Ascending aorta (tissue), 2 donors: Measurements from ENCODE around the gene NCAN. TPM values are rescaled to one million over a fixed set of nuclear protein-coding genes. Genes with fewer than 3 reads are reported as not detected.

Experiments
- DNase-seq, 2 donors: peaks; one replicate each; pipeline ENCODE4 v3.0.0-alpha.2; 2019; ENCODE audit warnings: low spot score in 2 of 2
- H3K27ac ChIP-seq, 2 donors: fragments of 200-600 bp; sonication (generic); one replicate each; pipeline ENCODE4 v1.5.1; 2016 to 2017; ENCODE audit warnings: mild to moderate bottlenecking in 1 of 2
- H3K27me3 ChIP-seq: fragments of 200-600 bp; sonication (generic); one replicate; pipeline ENCODE4 v1.5.1; 2017
- H3K36me3 ChIP-seq, 2 donors: fragments of 200-600 bp; sonication (generic); one replicate each; pipeline ENCODE4 v1.5.1; 2016
- H3K4me1 ChIP-seq, 2 donors: fragments of 200-600 bp; sonication (generic); one replicate each; pipeline ENCODE4 v1.5.1; 2016 to 2017; ENCODE audit warnings: mild to moderate bottlenecking in 1 of 2
- H3K4me3 ChIP-seq, 2 donors: fragments of 200-600 bp; sonication (generic); one replicate each; pipeline ENCODE4 v1.5.1; 2016 to 2017; ENCODE audit warnings: mild to moderate bottlenecking in 1 of 2
- H3K9me3 ChIP-seq, 2 donors: fragments of 200-600 bp; sonication (generic); one replicate each; pipeline ENCODE4 v1.5.1; 2016
- intact Hi-C: fragments of 100-400 bp; cut with DNase I; formaldehyde crosslinking; loops from one replicate; pipeline ENCODE4 v1.15.1; 2023
- total RNA-seq: library from RNA; depleted of rRNA; stranded (reverse); fragments of >200 nt; gene quantifications from one replicate; pipeline ENCODE4 v1.1.0, GENCODE V29; 2016
- TF ChIP-seq, protein P1 (sequence below), 3 experiments: fragments of 200-600 bp in 2 of 3; fragments of 450-650 bp in 1 of 3; sonication (generic) in 2 of 3; IDR thresholded peaks; one replicate each; pipeline ENCODE4 v1.5.1; 2016 to 2019; ENCODE audit warnings: antibody characterized with exemption in 3 of 3, mild to moderate bottlenecking in 1 of 3, moderate library complexity in 1 of 3

Gene NCAN
- total RNA-seq, 1 donor from 2014 or later = not detected

DNA sequence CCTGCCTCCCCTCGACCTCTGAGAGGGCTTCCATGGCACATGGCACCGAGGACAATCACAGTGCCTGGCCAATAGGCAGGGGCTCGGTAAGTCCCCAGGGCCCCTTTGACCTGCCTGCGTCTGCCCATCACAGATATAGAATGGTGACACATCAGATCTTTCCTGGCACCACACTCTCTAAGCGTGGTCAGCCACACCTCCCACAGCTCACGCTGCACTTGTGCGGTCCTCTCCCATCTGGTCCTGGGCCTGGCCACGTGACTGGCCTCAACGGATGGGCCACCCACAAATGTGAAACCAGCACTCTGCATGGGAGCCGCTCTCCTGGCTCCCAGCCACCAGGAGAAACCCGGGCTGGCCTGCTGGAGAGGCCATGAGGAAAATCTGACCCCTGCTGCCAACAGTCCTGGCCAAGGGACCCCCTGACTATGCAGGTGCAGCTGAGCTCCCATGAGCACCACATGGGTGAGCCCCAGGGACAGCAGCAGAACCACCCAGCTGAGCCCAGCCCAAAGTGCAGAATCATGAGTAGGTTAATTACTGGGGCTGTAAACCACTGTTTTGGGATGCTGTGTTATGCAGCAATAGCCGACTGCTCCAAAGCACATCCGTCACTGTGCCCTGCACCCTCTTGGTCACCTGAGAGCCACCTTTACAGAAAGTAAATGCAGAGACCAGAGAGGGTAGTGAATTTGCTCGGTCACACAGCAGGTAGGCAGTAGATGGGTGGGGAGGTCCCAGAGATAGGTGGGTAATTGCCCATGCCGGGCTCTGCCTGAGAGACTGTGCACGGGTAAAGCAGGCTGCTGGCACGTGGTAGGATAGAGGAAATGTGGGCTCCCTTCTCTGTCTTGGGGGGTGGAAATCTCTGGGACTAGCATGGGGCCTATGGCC, 32.0 kb upstream of the NCAN start:
- Histone ChIP-seq H3K36me3 (peaks cover 16 to 61% of the 10 kb centered on the region in 2 donors), H3K27ac (no peak overlapping the region), H3K9me3 (no peaks in the 10 kb centered on the region), H3K4me3 (no peak overlapping the region), H3K27me3 (no peaks in the 10 kb centered on the region), H3K4me1 (no peaks in the 10 kb centered on the region)
- DNase-seq = no peak
- TF ChIP-seq, protein P1, sequence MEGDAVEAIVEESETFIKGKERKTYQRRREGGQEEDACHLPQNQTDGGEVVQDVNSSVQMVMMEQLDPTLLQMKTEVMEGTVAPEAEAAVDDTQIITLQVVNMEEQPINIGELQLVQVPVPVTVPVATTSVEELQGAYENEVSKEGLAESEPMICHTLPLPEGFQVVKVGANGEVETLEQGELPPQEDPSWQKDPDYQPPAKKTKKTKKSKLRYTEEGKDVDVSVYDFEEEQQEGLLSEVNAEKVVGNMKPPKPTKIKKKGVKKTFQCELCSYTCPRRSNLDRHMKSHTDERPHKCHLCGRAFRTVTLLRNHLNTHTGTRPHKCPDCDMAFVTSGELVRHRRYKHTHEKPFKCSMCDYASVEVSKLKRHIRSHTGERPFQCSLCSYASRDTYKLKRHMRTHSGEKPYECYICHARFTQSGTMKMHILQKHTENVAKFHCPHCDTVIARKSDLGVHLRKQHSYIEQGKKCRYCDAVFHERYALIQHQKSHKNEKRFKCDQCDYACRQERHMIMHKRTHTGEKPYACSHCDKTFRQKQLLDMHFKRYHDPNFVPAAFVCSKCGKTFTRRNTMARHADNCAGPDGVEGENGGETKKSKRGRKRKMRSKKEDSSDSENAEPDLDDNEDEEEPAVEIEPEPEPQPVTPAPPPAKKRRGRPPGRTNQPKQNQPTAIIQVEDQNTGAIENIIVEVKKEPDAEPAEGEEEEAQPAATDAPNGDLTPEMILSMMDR (IDR thresholded peaks at IDR 0.05) = no peak
- intact Hi-C loops = no loop called here

DNA sequence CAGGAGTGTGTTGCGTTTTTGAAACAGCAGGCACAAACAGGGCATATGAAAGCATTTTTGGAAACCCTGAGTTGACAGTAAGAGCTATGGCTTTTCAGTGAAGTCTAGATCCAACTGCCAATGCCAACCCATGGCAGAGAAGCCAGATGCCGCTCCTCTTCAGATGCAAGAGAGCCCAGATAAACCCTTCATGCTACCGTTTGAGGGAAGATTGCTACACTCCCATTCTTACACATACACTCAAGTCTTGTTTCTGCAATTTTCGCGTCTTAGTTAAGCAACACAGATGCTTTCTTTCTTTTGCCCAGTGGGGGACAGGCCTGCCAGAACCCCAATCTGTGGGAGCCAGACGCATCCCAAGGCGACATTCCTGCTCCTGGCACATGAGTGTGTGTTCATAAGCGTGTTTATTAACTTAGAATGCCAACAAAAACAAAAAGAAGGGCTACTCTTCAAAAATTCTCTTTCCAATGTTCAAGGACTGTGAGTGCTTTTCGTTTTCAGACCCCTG, 30.2 kb upstream of the NCAN start:
- TF ChIP-seq, protein P1 (IDR thresholded peaks at IDR 0.05) = no peak
- Histone ChIP-seq H3K27ac (no peak overlapping the region), H3K36me3 (peaks cover 16 to 62% of the 10 kb centered on the region in 2 donors), H3K9me3 (no peaks in the 10 kb centered on the region), H3K4me3 (no peak overlapping the region), H3K4me1 (no peaks in the 10 kb centered on the region), H3K27me3 (no peaks in the 10 kb centered on the region)
- intact Hi-C loops = no loop called here
- no peak for DNase-seq

DNA sequence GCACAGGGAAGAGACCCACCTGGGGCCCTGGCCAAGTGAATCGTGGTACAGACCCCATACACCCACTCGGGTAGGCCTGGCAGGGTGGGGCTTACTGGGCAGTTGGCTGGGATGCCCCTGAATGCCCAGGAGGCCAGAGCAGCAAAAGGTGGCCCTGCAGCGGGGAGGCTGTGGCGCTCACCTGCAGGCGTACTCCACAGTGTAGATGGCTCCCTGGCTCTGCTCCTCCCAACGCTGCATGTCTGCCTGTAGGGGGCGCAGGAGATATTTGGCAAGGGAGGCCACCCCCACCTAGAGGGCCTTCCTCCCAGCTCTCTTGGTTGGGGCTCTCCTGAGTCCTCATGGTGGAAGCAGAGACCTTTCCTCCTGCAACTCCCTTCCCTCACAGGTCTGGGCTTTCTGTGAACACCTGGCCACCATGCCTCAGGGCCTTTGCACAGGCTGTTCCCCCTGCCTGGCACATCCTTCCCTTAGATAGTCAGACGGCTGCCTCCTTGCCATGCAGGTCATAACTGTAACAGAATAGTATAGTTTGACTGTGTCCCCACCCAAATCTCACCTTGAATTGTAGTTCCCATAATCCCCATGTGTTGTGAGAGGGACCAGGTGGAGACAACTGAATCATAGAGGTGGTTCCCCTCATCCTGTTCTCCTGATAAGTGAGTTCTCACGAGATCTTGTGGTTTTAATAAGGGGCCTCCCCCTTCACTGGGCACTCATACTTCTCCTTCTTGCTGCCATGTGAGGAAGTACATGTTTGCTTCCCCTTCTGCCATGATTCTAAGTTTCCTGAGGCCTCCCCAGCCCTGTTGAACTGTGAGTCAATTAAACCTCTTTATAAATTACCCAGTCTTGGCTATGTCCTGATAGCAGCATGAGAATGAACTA, 25.7 kb upstream of the NCAN start:
- no peaks in the 10 kb centered on the region for H3K9me3 ChIP-seq
- no peak for DNase-seq
- TF ChIP-seq, protein P1 (IDR thresholded peaks at IDR 0.05) = peak in 1 of 3 experiments; percentile 49
- H3K4me3 ChIP-seq = no peak overlapping the region
- peaks cover 0 to 34% of the 10 kb centered on the region in 2 donors for H3K36me3 ChIP-seq
- H3K27ac ChIP-seq = no peak overlapping the region
- peaks cover 11 to 19% of the 10 kb centered on the region in 2 donors for H3K4me1 ChIP-seq
- intact Hi-C loops = no loop called here
- no peaks in the 10 kb centered on the region for H3K27me3 ChIP-seq

DNA sequence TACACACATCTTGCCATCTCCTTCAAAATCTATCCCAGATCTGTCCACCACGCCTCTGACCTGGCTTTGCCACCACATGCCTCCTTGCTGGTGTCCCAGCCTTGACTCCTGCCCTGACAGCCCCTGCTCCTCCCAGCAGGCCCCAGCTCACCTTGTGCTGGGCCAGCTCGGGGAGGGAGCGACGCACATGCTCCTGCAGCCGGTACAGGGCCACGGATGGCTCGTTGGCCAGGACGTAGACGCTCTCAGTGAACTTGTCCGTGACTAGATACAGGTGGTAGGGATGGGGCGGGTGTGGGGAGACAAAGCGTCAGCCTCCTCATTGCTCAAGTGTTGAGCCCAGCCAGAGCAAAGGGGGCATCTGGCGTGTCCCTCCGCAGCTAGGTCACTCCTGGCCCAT, 25.0 kb upstream of the NCAN start:
- no peaks in the 10 kb centered on the region for H3K9me3 ChIP-seq
- TF ChIP-seq, protein P1 (IDR thresholded peaks at IDR 0.05) = no peak
- no peak for DNase-seq
- peaks cover 0 to 28% of the 10 kb centered on the region in 2 donors for H3K36me3 ChIP-seq
- peaks cover 18 to 20% of the 10 kb centered on the region in 2 donors for H3K4me1 ChIP-seq
- no peak overlapping the region for H3K27ac ChIP-seq
- H3K4me3 ChIP-seq = no peak overlapping the region
- intact Hi-C loops = no loop called here
- H3K27me3 ChIP-seq = no peaks in the 10 kb centered on the region

DNA sequence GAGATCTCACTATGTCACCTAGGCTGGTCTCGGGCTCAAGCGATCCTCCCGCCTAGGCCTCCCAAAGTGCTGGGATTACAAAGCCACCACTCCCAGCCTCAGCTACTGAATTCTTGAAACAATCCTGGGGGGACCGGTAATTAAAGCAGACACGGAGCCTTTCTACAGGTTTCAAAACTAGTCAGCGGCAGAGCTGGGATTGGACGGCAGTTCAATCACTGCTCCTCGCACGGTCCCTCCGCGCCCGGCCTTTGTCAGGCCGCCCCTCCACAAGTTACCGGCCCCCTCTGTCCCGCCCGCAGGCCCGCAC, 20.0 kb upstream of the NCAN start:
- intact Hi-C loops = loop anchor here (1.0 to 10.0 kb wide), 7 partner anchors 12 to 323 kb away; partner anchors contain the start of genes GATAD2A, MAU2, NDUFA13 and NR2C2AP
- TF ChIP-seq, protein P1 (IDR thresholded peaks at IDR 0.05) = no peak
- Histone ChIP-seq H3K27me3 (no peaks in the 10 kb centered on the region), H3K4me1 (peaks cover 26 to 33% of the 10 kb centered on the region in 2 donors), H3K9me3 (no peaks in the 10 kb centered on the region), H3K4me3 (peak overlapping the region; percentile 86 to 93), H3K36me3 (peaks cover 1 to 2% of the 10 kb centered on the region in 2 donors), H3K27ac (peak overlapping the region; percentile 97 to 99)
- no peak for DNase-seq
